IMR-90 (cell line): ENCODE data around the gene CPA4. TPM values are rescaled to one million over a fixed set of nuclear protein-coding genes. Genes with fewer than 3 reads are reported as not detected.

Experiments used
- ATAC-seq: fragments of 200-7000 bp; cut with Tn5 transposase; 2 replicates; pipeline ENCODE4 v1.9.1; 2020; ENCODE audit warnings: low read depth, mild to moderate bottlenecking, moderate library complexity
- BruUV-seq: library from RNA; stranded (reverse); fragments of 400-500 nt; replicated peaks from 2 replicates; lab custom pipeline; 2021; lab: Mats Ljungman, UMichigan
- CTCF ChIA-PET: fragments of 300-600 bp; formaldehyde crosslinking; extraction: SDS; loops from one replicate; lab custom pipeline; 2021; ENCODE audit warnings: antibody characterized with exemption; lab: Yijun Ruan, JAX
- POLR2A ChIA-PET: fragments of 300-600 bp; sonication (Branson Sonifier 250); formaldehyde crosslinking; loops from one replicate; lab custom pipeline; 2022; ENCODE audit warnings: antibody characterized with exemption; ENCODE audit not compliant: unreplicated experiment; lab: Charles Lee
- DNase-seq: peaks from one replicate; pipeline ENCODE4 v3.0.0; 2013
- H2AFZ ChIP-seq: replicated peaks from 2 replicates; pipeline ENCODE3; 2013; ENCODE audit warnings: low read length, mild to moderate bottlenecking; ENCODE audit not compliant: poor library complexity
- H2AK5ac ChIP-seq: 2 replicates; pipeline ENCODE4 v1.6.1; 2013; ENCODE audit warnings: low read depth, low read length, inconsistent platforms
- H2AK9ac ChIP-seq: replicated peaks from 2 replicates; pipeline ENCODE3; 2013; ENCODE audit warnings: mild to moderate bottlenecking, low read depth, low read length, moderate library complexity; ENCODE audit not compliant: poor library complexity
- H2BK120ac ChIP-seq: 2 replicates; pipeline ENCODE4 v1.6.1; 2013; ENCODE audit warnings: low read depth, low read length, inconsistent platforms
- H2BK15ac ChIP-seq: 3 replicates; pipeline ENCODE4 v1.6.1; 2013; ENCODE audit warnings: low read depth, low read length, inconsistent platforms
- H2BK20ac ChIP-seq: 2 replicates; pipeline ENCODE4 v1.6.1; 2013; ENCODE audit warnings: low read depth, mild to moderate bottlenecking, inconsistent platforms, low read length, moderate library complexity
- H2BK5ac ChIP-seq: 2 replicates; pipeline ENCODE4 v1.6.1; 2013; ENCODE audit warnings: mild to moderate bottlenecking, low read depth, low read length, inconsistent platforms; ENCODE audit not compliant: poor library complexity, severe bottlenecking
- H3K14ac ChIP-seq: replicated peaks from 2 replicates; pipeline ENCODE4 v1.6.1; 2013; ENCODE audit warnings: low read depth, low read length, inconsistent platforms
- H3K18ac ChIP-seq: 2 replicates; pipeline ENCODE4 v1.6.1; 2013; ENCODE audit warnings: low read depth, low read length, control low read depth
- H3K23ac ChIP-seq: 2 replicates; pipeline ENCODE4 v1.6.1; 2013; ENCODE audit warnings: low read depth, low read length, inconsistent platforms
- H3K27ac ChIP-seq: 2 replicates; pipeline ENCODE4 v1.5.1; 2013; ENCODE audit warnings: mild to moderate bottlenecking, control low read depth, low read length; ENCODE audit not compliant: insufficient read depth
- H3K27me3 ChIP-seq: 2 replicates; pipeline ENCODE4 v1.6.1; 2013; ENCODE audit warnings: low read length; ENCODE audit not compliant: control insufficient read depth, insufficient read depth
- H3K36me3 ChIP-seq: 2 replicates; pipeline ENCODE4 v1.6.1; 2013; ENCODE audit warnings: low read length, mixed read lengths; ENCODE audit not compliant: control insufficient read depth, insufficient read depth
- H3K4ac ChIP-seq: 2 replicates; pipeline ENCODE4 v1.6.1; 2013; ENCODE audit warnings: low read depth, low read length, inconsistent platforms
- H3K4me1 ChIP-seq: 2 replicates; pipeline ENCODE4 v1.6.1; 2013; ENCODE audit warnings: low read length, mixed read lengths; ENCODE audit not compliant: control insufficient read depth, insufficient read depth
- H3K4me2 ChIP-seq: 2 replicates; pipeline ENCODE4 v1.6.1; 2013; ENCODE audit warnings: low read depth, mild to moderate bottlenecking, control low read depth, low read length, moderate library complexity
- H3K4me3 ChIP-seq: 2 replicates; pipeline ENCODE4 v1.5.1; 2013; ENCODE audit warnings: low read depth, mild to moderate bottlenecking, control low read depth, low read length, moderate library complexity; ENCODE audit not compliant: insufficient read depth
- H3K56ac ChIP-seq: 2 replicates; pipeline ENCODE4 v1.6.1; 2013; ENCODE audit warnings: low read length, inconsistent platforms; ENCODE audit not compliant: insufficient read depth; ENCODE audit errors: extremely low read depth
- H3K79me1 ChIP-seq, 2 experiments: 2 replicates each; pipeline ENCODE4 v1.6.1; 2013; ENCODE audit warnings: low read length in 2 of 2, inconsistent platforms in 1 of 2, low read depth in 1 of 2
- H3K9ac ChIP-seq: 2 replicates; pipeline ENCODE4 v1.6.1; 2013; ENCODE audit warnings: low read depth, low read length, control low read depth
- H3K9me1 ChIP-seq: 2 replicates; pipeline ENCODE4 v1.6.1; 2013; ENCODE audit warnings: low read length, inconsistent platforms; ENCODE audit not compliant: insufficient read depth
- H3K9me3 ChIP-seq: 2 replicates; pipeline ENCODE4 v1.6.1; 2013; ENCODE audit warnings: low read length; ENCODE audit not compliant: control insufficient read depth, insufficient read depth
- H4K20me1 ChIP-seq: 2 replicates; pipeline ENCODE4 v1.6.1; 2013; ENCODE audit warnings: low read length, inconsistent platforms; ENCODE audit not compliant: insufficient read depth
- H4K5ac ChIP-seq: 2 replicates; pipeline ENCODE4 v1.6.1; 2013; ENCODE audit warnings: mild to moderate bottlenecking, low read depth, low read length, control low read depth
- H4K8ac ChIP-seq, 2 experiments: 2 replicates each; pipeline ENCODE4 v1.6.1; 2013; ENCODE audit warnings: low read depth in 2 of 2, low read length in 2 of 2, control low read depth in 1 of 2, inconsistent platforms in 1 of 2
- H4K91ac ChIP-seq: 2 replicates; pipeline ENCODE4 v1.6.1; 2013; ENCODE audit warnings: low read depth, low read length, inconsistent platforms; ENCODE audit not compliant: insufficient read depth
- MAZ ChIP-seq: IDR thresholded peaks from 2 replicates; pipeline ENCODE4 v1.6.1; 2012; ENCODE audit warnings: low read depth, mild to moderate bottlenecking, low read length, improper control_type of control experiment, moderate library complexity, borderline replicate concordance
- SMC3 ChIP-seq: fragments of 150-350 bp; IDR thresholded peaks from 2 replicates; pipeline ENCODE4 v1.6.1; 2016; ENCODE audit warnings: low read depth, mild to moderate bottlenecking, antibody characterized with exemption, low read length, moderate library complexity
- WGBS, 2 experiments: methylation state at CpG; one replicate each; pipeline versions ENCODE4 v1.1.5 to v1.1.7; 2013; ENCODE audit warnings: missing lambda C conversion rate in 2 of 2; ENCODE audit not compliant: insufficient read length in 1 of 2; ENCODE audit errors: extremely low coverage in 2 of 2; 5-methylcytosine and 5-hydroxymethylcytosine counted together
- dilution Hi-C: fragments of 300-500 bp; cut with HindIII; formaldehyde crosslinking; loops from one replicate; pipeline ENCODE4 v1.14.3; 2018; ENCODE audit warnings: low sequenced_read_pairs; ENCODE audit not compliant: unreplicated experiment
- in situ Hi-C: fragments of 300-500 bp; cut with MboI; formaldehyde crosslinking; loops from 3 replicates; pipeline ENCODE4 v1.14.3; 2019; ENCODE audit warnings: low sequenced_read_pairs, inconsistent platforms, mixed read lengths
- intact Hi-C: fragments of 100-400 bp; cut with micrococcal nuclease; formaldehyde crosslinking; loops from 2 replicates; pipeline ENCODE4 v1.10.0; 2022
- polyA plus RNA-seq, 3 experiments: library from polyadenylated mRNA; depleted of rRNA; stranded (reverse); fragments of >200 nt; gene quantifications; 2 replicates each; pipeline ENCODE4 v1.2.3, GENCODE V29; 2012; ENCODE audit warnings: low replicate concordance in 1 of 3
- total RNA-seq: library from RNA; depleted of rRNA; stranded (reverse); fragments of >200 nt; gene quantifications from 2 replicates; pipeline ENCODE4 v1.2.3, GENCODE V29; 2012

Gene CPA4
- total and polyA plus RNA-seq, 2 of the 4 experiments (the other 2 are of a cell fraction) = 316 to 365 TPM

DNA sequence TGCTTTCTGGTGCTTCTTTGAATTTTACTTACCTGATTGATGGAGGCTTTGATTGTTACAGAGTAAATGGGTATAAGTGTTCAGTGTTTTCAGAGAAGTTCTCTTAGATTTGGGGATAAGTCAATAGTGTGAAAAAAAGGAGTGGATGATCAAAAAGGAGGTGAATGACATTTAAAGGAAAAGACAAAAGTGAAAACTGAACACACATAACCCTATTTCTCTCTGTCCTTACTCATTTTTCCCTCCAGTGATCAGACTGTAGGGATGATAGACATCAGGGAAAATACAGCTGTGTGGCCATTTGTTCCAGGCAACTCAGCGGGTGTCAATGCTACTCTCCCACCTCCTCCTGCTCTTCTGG, 26.0 kb upstream of the CPA4 start:
- H2BK15ac ChIP-seq = no peak overlapping the region
- no peak overlapping the region for H3K27ac ChIP-seq
- H4K8ac ChIP-seq = no peak overlapping the region
- ChIA-PET POLR2A (no interaction called here), CTCF (no interaction called here)
- no peaks in the 10 kb centered on the region; the same call in 1 of the 2 replicates for H3K9me1 ChIP-seq
- no peak overlapping the region for H4K91ac ChIP-seq
- H3K79me1 ChIP-seq = no peaks in the 10 kb centered on the region
- H3K4ac ChIP-seq = no peak overlapping the region
- H3K23ac ChIP-seq = no peak overlapping the region
- no peak overlapping the region for H3K56ac ChIP-seq
- TF ChIP-seq SMC3 = no peak
- no peak for TF ChIP-seq MAZ
- H2BK120ac ChIP-seq = no peak overlapping the region
- H3K9ac ChIP-seq = no peak overlapping the region
- no peak overlapping the region for H2BK5ac ChIP-seq
- in situ Hi-C loops = no loop called here
- H2AFZ ChIP-seq = no peak overlapping the region
- intact Hi-C loops = no loop called here
- H3K9me3 ChIP-seq = no peaks in the 10 kb centered on the region
- ATAC-seq (no peak), DNase-seq (no peak)
- no peaks in the 10 kb centered on the region; the same call in 1 of the 2 replicates for H3K4me1 ChIP-seq
- no peak overlapping the region for H3K18ac ChIP-seq
- H3K4me2 ChIP-seq = no peak overlapping the region
- H3K4me3 ChIP-seq = no peak overlapping the region
- H3K36me3 ChIP-seq = no peaks in the 10 kb centered on the region
- H2BK20ac ChIP-seq = no peak overlapping the region; the same call in 1 of the 2 replicates
- no peak overlapping the region for H2AK5ac ChIP-seq
- BruUV-seq = no TSS peak
- dilution Hi-C loops = no loop called here
- peaks cover 4% of the 10 kb centered on the region; the same call in 1 of the 2 replicates for H3K27me3 ChIP-seq
- H4K5ac ChIP-seq = no peak overlapping the region
- 0 out of 2 replicates have a peak overlapping the region, but pooled peaks have one; percentile 39 for H3K14ac ChIP-seq
- WGBS, 2 experiments = no CpG with 5 or more reads among the region's 1 CpG
- H4K20me1 ChIP-seq = no peaks in the 10 kb centered on the region
- no peak overlapping the region for H2AK9ac ChIP-seq
